ENCODE results near the gene VEGFA. TPM values are rescaled to one million over a fixed set of nuclear protein-coding genes. Genes with fewer than 3 reads are reported as not detected.

Gene VEGFA
- polyA plus RNA-seq, 3 donors: 19.0 to 454 (median 32.0) TPM

DNA sequence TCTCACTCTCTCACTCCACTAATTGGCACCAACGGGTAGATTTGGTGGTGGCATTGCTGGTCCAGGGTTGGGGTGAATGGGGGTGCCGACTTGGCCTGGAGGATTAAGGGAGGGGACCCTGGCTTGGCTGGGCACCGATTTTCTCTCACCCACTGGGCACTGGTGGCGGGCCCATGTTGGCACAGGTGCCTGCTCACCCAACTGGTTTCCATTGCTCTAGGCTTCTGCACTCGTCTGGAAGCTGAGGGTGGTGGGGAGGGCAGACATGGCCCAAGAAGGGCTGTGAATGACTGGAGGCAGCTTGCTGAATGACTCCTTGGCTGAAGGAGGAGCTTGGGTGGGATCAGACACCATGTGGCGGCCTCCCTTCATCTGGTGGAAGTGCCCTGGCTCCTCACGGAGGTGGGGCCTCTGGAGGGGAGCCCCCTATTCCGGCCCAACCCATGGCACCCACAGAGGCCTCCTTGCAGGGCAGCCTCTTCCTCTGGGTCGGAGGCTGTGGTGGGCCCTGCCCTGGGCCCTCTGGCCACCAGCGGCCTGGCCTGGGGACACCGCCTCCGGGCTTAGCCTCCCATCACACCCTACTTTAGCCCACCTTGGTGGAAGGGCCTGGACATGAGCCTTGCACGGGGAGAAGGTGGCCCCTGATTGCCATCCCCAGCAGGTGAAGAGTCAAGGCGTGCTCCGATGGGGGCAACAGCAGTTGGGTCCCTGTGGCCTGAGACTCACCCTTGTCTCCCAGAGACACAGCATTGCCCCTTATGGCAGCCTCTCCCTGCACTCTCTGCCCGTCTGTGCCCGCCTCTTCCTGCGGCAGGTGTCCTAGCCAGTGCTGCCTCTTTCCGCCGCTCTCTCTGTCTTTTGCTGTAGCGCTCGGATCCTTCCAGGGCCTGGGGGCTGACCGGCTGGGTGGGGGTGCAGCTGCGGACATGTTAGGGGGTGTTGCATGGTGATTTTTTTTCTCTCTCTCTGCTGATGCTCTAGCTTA, 11.2 kb downstream of the VEGFA start:
- no peak overlapping the region for H3K4me3 Mint-ChIP-seq
- H3K9me3 Mint-ChIP-seq: no peaks in the 10 kb centered on the region
- Histone ChIP-seq H3K27me3 (ENCODE audit: control insufficient read depth in 2 of 2, insufficient read depth in 2 of 2, low read length in 2 of 2) (no peaks in the 10 kb centered on the region), H3K27ac (ENCODE audit: low read depth in 1 of 2, low read length in 2 of 2) (no peak overlapping the region), H2AFZ (ENCODE audit: insufficient read depth, low read depth, low read length, poor library complexity, severe bottlenecking) (no peak overlapping the region), H3K9ac (ENCODE audit: insufficient read depth, low read length, poor library complexity, severe bottlenecking) (no peak overlapping the region), H3K4me3 (replicated peaks in 1 of 3; ENCODE audit: low read depth in 2 of 3, low read length in 3 of 3) (no peak overlapping the region), H3K36me3 (replicated peaks in 1 of 2; ENCODE audit: control insufficient read depth in 1 of 2, insufficient read depth in 2 of 2, low read length in 2 of 2) (peaks cover 86 to 95% of the 10 kb centered on the region in 2 donors), H4K20me1 (ENCODE audit: insufficient read depth, low read length) (peaks cover 91% of the 10 kb centered on the region), H3K4me2 (replicated peaks; ENCODE audit: extremely low read depth, low read length, poor library complexity, severe bottlenecking) (no peak overlapping the region), H3K4me1 (ENCODE audit: control insufficient read depth in 1 of 2, insufficient read depth in 2 of 2, low read length in 2 of 2) (no peaks in the 10 kb centered on the region), H3K9me3 (replicated peaks in 1 of 2; ENCODE audit: control insufficient read depth in 1 of 2, insufficient read depth in 1 of 2, low read length in 2 of 2) (no peaks in the 10 kb centered on the region), H3K79me2 (ENCODE audit: insufficient read depth, low read length) (peaks cover 37% of the 10 kb centered on the region)
- peaks cover 93 to 97% of the 10 kb centered on the region in 2 donors for H3K36me3 Mint-ChIP-seq
- intact Hi-C loops (cut with micrococcal nuclease): no loop called here
- peak overlapping the region in 1 of 7 donors; percentile 33 for H3K27ac Mint-ChIP-seq
- H3K27me3 Mint-ChIP-seq (ENCODE audit: low read depth in 3 of 3): peaks cover 0 to 4% (median 1%) of the 10 kb centered on the region in 3 donors
- 93% methylated on average over 21 of the region's 24 CpGs for WGBS (ENCODE audit: insufficient coverage)
- peaks cover 6% of the 10 kb centered on the region for H3K4me1 Mint-ChIP-seq
- DNase-seq: no peak
- TF ChIP-seq, protein P1, sequence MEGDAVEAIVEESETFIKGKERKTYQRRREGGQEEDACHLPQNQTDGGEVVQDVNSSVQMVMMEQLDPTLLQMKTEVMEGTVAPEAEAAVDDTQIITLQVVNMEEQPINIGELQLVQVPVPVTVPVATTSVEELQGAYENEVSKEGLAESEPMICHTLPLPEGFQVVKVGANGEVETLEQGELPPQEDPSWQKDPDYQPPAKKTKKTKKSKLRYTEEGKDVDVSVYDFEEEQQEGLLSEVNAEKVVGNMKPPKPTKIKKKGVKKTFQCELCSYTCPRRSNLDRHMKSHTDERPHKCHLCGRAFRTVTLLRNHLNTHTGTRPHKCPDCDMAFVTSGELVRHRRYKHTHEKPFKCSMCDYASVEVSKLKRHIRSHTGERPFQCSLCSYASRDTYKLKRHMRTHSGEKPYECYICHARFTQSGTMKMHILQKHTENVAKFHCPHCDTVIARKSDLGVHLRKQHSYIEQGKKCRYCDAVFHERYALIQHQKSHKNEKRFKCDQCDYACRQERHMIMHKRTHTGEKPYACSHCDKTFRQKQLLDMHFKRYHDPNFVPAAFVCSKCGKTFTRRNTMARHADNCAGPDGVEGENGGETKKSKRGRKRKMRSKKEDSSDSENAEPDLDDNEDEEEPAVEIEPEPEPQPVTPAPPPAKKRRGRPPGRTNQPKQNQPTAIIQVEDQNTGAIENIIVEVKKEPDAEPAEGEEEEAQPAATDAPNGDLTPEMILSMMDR (IDR thresholded peaks at IDR 0.05): no peak

DNA sequence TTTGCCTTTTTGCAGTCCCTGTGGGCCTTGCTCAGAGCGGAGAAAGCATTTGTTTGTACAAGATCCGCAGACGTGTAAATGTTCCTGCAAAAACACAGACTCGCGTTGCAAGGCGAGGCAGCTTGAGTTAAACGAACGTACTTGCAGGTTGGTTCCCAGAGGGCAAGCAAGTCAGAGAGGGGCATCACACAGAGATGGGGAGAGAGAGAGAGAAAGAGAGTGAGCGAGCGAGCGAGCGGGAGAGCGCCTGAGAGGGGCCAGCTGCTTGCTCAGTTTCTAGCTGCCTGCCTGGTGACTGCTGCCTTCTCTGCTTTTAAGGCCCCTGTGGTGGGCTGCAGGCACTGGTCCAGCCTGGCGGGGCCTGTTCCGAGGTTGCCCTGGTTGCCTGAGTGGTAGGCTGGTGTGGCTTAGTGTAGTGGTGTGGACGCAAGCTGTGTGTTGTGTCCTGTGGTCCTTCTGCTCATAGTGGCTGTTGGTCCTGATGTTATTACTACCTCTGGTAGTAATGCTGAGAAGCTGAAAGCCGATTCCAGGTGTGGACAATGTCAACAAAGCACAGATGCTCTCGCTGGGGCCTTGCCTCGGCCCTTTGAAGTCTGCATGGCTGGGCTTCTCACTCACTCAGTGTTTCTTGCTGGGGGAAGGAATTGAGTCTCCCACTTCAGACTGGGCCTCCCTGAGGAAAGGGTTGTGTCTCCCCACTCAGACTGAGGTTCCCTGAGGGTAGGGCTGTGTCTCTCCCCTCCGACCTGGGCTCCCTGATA, 12.1 kb downstream of the VEGFA start:
- Histone ChIP-seq H3K79me2 (ENCODE audit: insufficient read depth, low read length) (peaks cover 29% of the 10 kb centered on the region), H2AFZ (ENCODE audit: insufficient read depth, low read depth, low read length, poor library complexity, severe bottlenecking) (no peak overlapping the region), H3K9ac (ENCODE audit: insufficient read depth, low read length, poor library complexity, severe bottlenecking) (no peak overlapping the region), H3K4me1 (ENCODE audit: control insufficient read depth in 1 of 2, insufficient read depth in 2 of 2, low read length in 2 of 2) (no peaks in the 10 kb centered on the region), H3K9me3 (replicated peaks in 1 of 2; ENCODE audit: control insufficient read depth in 1 of 2, insufficient read depth in 1 of 2, low read length in 2 of 2) (no peaks in the 10 kb centered on the region), H3K27ac (ENCODE audit: low read depth in 1 of 2, low read length in 2 of 2) (no peak overlapping the region), H3K4me2 (replicated peaks; ENCODE audit: extremely low read depth, low read length, poor library complexity, severe bottlenecking) (no peak overlapping the region), H4K20me1 (ENCODE audit: insufficient read depth, low read length) (peaks cover 82% of the 10 kb centered on the region), H3K4me3 (replicated peaks in 1 of 3; ENCODE audit: low read depth in 2 of 3, low read length in 3 of 3) (no peak overlapping the region), H3K27me3 (ENCODE audit: control insufficient read depth in 2 of 2, insufficient read depth in 2 of 2, low read length in 2 of 2) (no peaks in the 10 kb centered on the region), H3K36me3 (replicated peaks in 1 of 2; ENCODE audit: control insufficient read depth in 1 of 2, insufficient read depth in 2 of 2, low read length in 2 of 2) (peaks cover 86 to 91% of the 10 kb centered on the region in 2 donors)
- Mint-ChIP-seq H3K36me3 (peaks cover 88 to 97% of the 10 kb centered on the region in 2 donors), H3K4me1 (peaks cover 10% of the 10 kb centered on the region), H3K4me3 (no peak overlapping the region), H3K27me3 (ENCODE audit: low read depth in 3 of 3) (peaks cover 0 to 4% (median 1%) of the 10 kb centered on the region in 3 donors), H3K27ac (peak overlapping the region in 4 of 7 donors; percentile 26 to 57 (median 33)), H3K9me3 (no peaks in the 10 kb centered on the region)
- TF ChIP-seq, protein P1 (IDR thresholded peaks at IDR 0.05): no peak
- no peak for DNase-seq
- intact Hi-C loops (cut with micrococcal nuclease): no loop called here
- WGBS (ENCODE audit: insufficient coverage): 98% methylated on average over 19 of the region's 20 CpGs

All from CD14-positive monocyte (primary cell).